Measurements from ENCODE around the gene JUN.

GRCh38 chr1:58732087-58732775, 51.6 kb downstream of the JUN start:
- no peak for TF ChIP-seq CTCF (conservative IDR thresholded peaks at IDR 0.05 in 1 of 2, IDR thresholded peaks at IDR 0.05 in 1 of 2; ENCODE audit: extremely low read depth in 1 of 2, insufficient read depth in 1 of 2, low read depth in 1 of 2, low read length in 2 of 2)
- TF ChIP-seq EZH2 (IDR thresholded peaks at IDR 0.05; ENCODE audit: borderline replicate concordance, low read length), result no peak
